Measurements from ENCODE around the gene HOXC5. TPM values are rescaled to one million over a fixed set of nuclear protein-coding genes. Genes with fewer than 3 reads are reported as not detected.
A peak's percentile ranks its signal among the peaks of the same experiment; 100 is the strongest.

Gene HOXC5
- total RNA-seq, 1 donor, result 1.8 TPM

DNA sequence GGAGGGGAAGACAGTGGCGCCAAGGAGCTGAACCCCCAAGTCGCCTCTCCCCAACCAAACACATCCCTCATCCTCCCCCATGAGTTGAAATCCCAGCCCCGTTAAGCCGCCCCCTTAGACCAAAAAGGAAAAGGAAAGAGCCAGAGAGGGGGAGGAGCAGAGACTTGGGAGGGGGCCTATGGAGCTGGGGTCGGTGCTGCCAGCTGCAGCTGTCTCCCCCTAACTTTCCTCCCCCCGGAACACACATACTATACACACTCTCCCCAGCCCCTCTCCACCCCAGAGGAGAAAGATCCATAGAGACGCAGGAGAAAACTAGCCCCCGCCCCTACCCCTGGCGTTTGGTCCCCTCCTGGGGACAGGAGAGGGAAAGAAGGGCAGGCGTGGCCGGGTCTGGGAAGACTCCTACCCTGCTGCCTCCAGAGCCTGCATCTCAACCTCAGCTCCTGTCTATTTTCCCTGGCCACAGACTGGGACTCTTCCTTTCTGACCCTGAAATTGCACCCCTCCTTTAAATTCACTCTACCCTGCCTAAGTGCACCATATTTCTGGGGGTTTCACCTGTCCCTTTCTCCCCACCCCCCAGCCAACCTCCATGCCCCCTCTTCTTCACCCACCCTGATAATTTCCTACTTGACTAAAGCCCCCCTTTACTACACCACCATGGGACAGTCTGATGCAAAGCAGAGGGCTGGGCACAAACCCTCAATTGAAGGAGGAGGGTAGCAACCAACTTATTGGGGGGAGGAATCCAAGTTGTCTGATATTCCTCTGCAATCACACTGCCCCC lies 34.5 kb upstream of the HOXC5 start:
- Histone ChIP-seq H3K27ac (ENCODE audit: low read depth, low read length) (peak overlapping the region; percentile 91), H3K4me3 (ENCODE audit: insufficient read depth, low read length) (peak overlapping the region; percentile 83), H2AFZ (ENCODE audit: low read length) (no peak overlapping the region), H3K9me3 (ENCODE audit: low read depth, low read length) (no peaks in the 10 kb centered on the region), H3K79me2 (ENCODE audit: insufficient read depth, low read length) (peaks cover 97% of the 10 kb centered on the region), H3K27me3 (ENCODE audit: insufficient read depth, low read length) (no peaks in the 10 kb centered on the region), H3K4me2 (ENCODE audit: insufficient read depth, low read length) (peak overlapping the region; percentile 88), H4K20me1 (ENCODE audit: insufficient read depth, low read length) (peaks cover 9% of the 10 kb centered on the region), H3K36me3 (ENCODE audit: insufficient read depth, low read length) (peaks cover 10% of the 10 kb centered on the region), H3K4me1 (ENCODE audit: insufficient read depth, low read length) (peaks cover 48% of the 10 kb centered on the region)
- DNase-seq (ENCODE audit: insufficient read length, low spot score, missing footprints), result no peak
- TF ChIP-seq, protein P1, sequence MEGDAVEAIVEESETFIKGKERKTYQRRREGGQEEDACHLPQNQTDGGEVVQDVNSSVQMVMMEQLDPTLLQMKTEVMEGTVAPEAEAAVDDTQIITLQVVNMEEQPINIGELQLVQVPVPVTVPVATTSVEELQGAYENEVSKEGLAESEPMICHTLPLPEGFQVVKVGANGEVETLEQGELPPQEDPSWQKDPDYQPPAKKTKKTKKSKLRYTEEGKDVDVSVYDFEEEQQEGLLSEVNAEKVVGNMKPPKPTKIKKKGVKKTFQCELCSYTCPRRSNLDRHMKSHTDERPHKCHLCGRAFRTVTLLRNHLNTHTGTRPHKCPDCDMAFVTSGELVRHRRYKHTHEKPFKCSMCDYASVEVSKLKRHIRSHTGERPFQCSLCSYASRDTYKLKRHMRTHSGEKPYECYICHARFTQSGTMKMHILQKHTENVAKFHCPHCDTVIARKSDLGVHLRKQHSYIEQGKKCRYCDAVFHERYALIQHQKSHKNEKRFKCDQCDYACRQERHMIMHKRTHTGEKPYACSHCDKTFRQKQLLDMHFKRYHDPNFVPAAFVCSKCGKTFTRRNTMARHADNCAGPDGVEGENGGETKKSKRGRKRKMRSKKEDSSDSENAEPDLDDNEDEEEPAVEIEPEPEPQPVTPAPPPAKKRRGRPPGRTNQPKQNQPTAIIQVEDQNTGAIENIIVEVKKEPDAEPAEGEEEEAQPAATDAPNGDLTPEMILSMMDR (IDR thresholded peaks at IDR 0.05; ENCODE audit: extremely low read depth, low read depth, low read length), result no peak

DNA sequence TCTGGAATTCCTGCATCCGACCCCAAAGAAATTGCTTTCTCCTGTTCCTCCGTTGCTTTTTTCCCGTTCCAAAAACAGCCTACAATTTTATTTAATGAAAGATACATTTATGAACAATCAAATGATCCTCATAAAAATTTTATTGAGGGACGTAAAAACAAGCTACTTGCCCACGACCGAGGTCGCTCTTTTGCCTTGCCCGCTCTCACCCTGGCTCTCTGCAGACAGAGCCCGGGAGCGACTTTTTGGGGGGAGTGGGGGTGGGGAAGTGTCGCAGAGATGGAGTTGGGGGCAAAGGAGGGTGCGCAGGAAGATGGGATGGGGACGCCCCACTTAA lies 34.0 kb upstream of the HOXC5 start:
- Histone ChIP-seq H3K9me3 (ENCODE audit: low read depth, low read length) (no peaks in the 10 kb centered on the region), H3K4me3 (ENCODE audit: insufficient read depth, low read length) (peak overlapping the region; percentile 93), H3K4me1 (ENCODE audit: insufficient read depth, low read length) (peaks cover 47% of the 10 kb centered on the region), H3K27me3 (ENCODE audit: insufficient read depth, low read length) (no peaks in the 10 kb centered on the region), H3K4me2 (ENCODE audit: insufficient read depth, low read length) (peak overlapping the region; percentile 88), H2AFZ (ENCODE audit: low read length) (no peak overlapping the region), H3K27ac (ENCODE audit: low read depth, low read length) (no peak overlapping the region), H3K79me2 (ENCODE audit: insufficient read depth, low read length) (peaks cover 93% of the 10 kb centered on the region), H4K20me1 (ENCODE audit: insufficient read depth, low read length) (peaks cover 6% of the 10 kb centered on the region), H3K36me3 (ENCODE audit: insufficient read depth, low read length) (peaks cover 10% of the 10 kb centered on the region)
- TF ChIP-seq, protein P1 (IDR thresholded peaks at IDR 0.05; ENCODE audit: extremely low read depth, low read depth, low read length), result peak; percentile 9
- peak; percentile 62 for DNase-seq (ENCODE audit: insufficient read length, low spot score, missing footprints)

DNA sequence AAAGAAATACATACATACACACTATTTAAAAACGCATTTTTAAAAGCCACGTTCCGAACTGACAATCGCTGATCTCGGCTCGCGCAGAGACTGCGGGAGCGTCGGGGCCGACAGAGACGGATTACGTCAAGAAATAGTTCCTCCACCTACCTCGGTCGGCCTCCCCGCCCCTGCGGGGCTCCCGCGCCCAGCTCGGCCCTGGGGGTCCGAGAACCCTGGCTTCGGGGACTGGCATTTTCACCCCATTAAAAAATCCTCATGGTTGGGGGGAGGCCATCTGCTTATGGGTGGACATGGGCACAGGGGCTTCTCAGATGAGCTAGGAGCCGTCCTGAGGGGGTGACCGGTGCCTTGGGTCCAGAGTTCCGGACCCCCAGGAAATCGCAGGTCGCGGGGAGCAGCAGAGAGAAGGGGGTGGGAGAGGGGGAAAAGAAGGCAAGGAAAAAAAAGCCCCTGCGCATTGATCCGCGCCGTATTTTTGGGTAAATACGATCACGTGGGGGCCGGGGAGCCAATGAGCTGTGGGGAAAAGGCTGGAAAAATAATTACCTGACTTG lies 33.2 kb upstream of the HOXC5 start:
- H3K79me2 ChIP-seq (ENCODE audit: insufficient read depth, low read length), result peaks cover 88% of the 10 kb centered on the region
- H3K27me3 ChIP-seq (ENCODE audit: insufficient read depth, low read length), result no peaks in the 10 kb centered on the region
- peaks cover 10% of the 10 kb centered on the region for H3K36me3 ChIP-seq (ENCODE audit: insufficient read depth, low read length)
- peak overlapping the region; percentile 87 for H3K27ac ChIP-seq (ENCODE audit: low read depth, low read length)
- H3K9me3 ChIP-seq (ENCODE audit: low read depth, low read length), result no peaks in the 10 kb centered on the region
- TF ChIP-seq, protein P1 (IDR thresholded peaks at IDR 0.05; ENCODE audit: extremely low read depth, low read depth, low read length), result no peak
- H3K4me1 ChIP-seq (ENCODE audit: insufficient read depth, low read length), result peaks cover 44% of the 10 kb centered on the region
- peak overlapping the region; percentile 93 for H3K4me3 ChIP-seq (ENCODE audit: insufficient read depth, low read length)
- peak overlapping the region; percentile 91 for H2AFZ ChIP-seq (ENCODE audit: low read length)
- DNase-seq (ENCODE audit: insufficient read length, low spot score, missing footprints), result peak; percentile 98
- peaks cover 6% of the 10 kb centered on the region for H4K20me1 ChIP-seq (ENCODE audit: insufficient read depth, low read length)
- peak overlapping the region; percentile 88 for H3K4me2 ChIP-seq (ENCODE audit: insufficient read depth, low read length)

All from osteoblast (primary cell).